RWPE1 (cell line): ENCODE measurements around the gene USP12.

Experiments used
- CTCF ChIA-PET: fragments of 350-600 bp; sonication (Branson Sonifier 250); formaldehyde crosslinking; extraction: SDS; loops from one replicate; lab custom pipeline; 2021; lab: Yijun Ruan, JAX
- POLR2A ChIA-PET: fragments of 400-600 bp; formaldehyde crosslinking; extraction: SDS; loops from one replicate; lab custom pipeline; 2020; ENCODE audit warnings: antibody characterized with exemption; ENCODE audit not compliant: low non-redundant PET; lab: Yijun Ruan, JAX
- DNase-seq: peaks from one replicate; pipeline ENCODE4 v3.0.0; 2012; ENCODE audit warnings: low spot score
- H3K27ac ChIP-seq: fragments of 450-650 bp; 2 replicates; pipeline ENCODE4 v1.5.1; 2017
- CTCF ChIP-seq: fragments of 450-650 bp; conservative IDR thresholded peaks from 2 replicates; pipeline ENCODE4 v1.5.1; 2017; ENCODE audit warnings: low read depth, mild to moderate bottlenecking

Gene USP12

GRCh38 chr13:27170221-27170515 lies 1.4 kb downstream of the USP12 start:
- H3K27ac ChIP-seq, result peak overlapping the region; percentile 89
- peak; percentile 43 for DNase-seq
- POLR2A ChIA-PET, result interaction anchor here (0.6 kb wide), 1 partner anchor 41 kb away, joined by 3 read pairs; no protein-coding TSS in a partner anchor
- CTCF ChIA-PET, result interaction anchor here (1.5 kb wide), 1 partner anchor 192 kb away, joined by 3 read pairs; no protein-coding TSS in a partner anchor
- no peak for TF ChIP-seq CTCF

- ChIA-PET POLR2A (no interaction called here), CTCF (interaction anchor here (1.5 kb wide), 1 partner anchor 193 kb away, joined by 3 read pairs; no protein-coding TSS in a partner anchor)
- TF ChIP-seq CTCF, result no peak
- no peak for DNase-seq
- H3K27ac ChIP-seq, result no peak overlapping the region
Measured at GRCh38 chr13:27168906-27169657, 2.5 kb downstream of the USP12 start.

- ChIA-PET CTCF (interaction anchor here (0.6 kb wide), 1 partner anchor 41 kb away, joined by 4 read pairs; no protein-coding TSS in a partner anchor), POLR2A (no interaction called here)
- no peak for DNase-seq
- no peak for TF ChIP-seq CTCF
- no peak overlapping the region for H3K27ac ChIP-seq
Measured at GRCh38 chr13:27168086-27168485, 3.5 kb downstream of the USP12 start.

- ChIA-PET POLR2A (no interaction called here), CTCF (interaction anchor here (0.7 kb wide), 1 partner anchor 297 kb away, joined by 3 read pairs; no protein-coding TSS in a partner anchor)
- H3K27ac ChIP-seq, result no peak overlapping the region
- TF ChIP-seq CTCF, result no peak
- DNase-seq, result no peak
Measured at GRCh38 chr13:27166313-27166712, 5.3 kb downstream of the USP12 start.

- POLR2A ChIA-PET, result no interaction called here
Measured at GRCh38 chr13:27161980-27162379, 9.6 kb downstream of the USP12 start.

GRCh38 chr13:27161423-27161822 lies 10.2 kb downstream of the USP12 start:
- no peak for DNase-seq
- ChIA-PET CTCF (no interaction called here), POLR2A (no interaction called here)
- no peak overlapping the region for H3K27ac ChIP-seq
- TF ChIP-seq CTCF, result no peak

More at GRCh38 chr13:27161980-27162379, 9.6 kb downstream of the USP12 start:
- CTCF ChIA-PET, result no interaction called here
- TF ChIP-seq CTCF, result no peak
- no peak for DNase-seq
- H3K27ac ChIP-seq, result no peak overlapping the region
